HL-60 (cell line): ENCODE data around the gene GREB1.

Source experiments
- DNase-seq, 2 experiments: peaks; one replicate each; pipeline ENCODE4 v3.0.0-alpha.2; 2010 to 2020; ENCODE audit warnings: low read depth in 1 of 2, low spot score in 1 of 2
- H3K27ac ChIP-seq: fragments of 250-450 bp; sonication (Bioruptor Pico); replicated peaks from 2 replicates; pipeline ENCODE4 v1.5.1; 2020; ENCODE audit warnings: mild to moderate bottlenecking, moderate library complexity
- H3K27me3 ChIP-seq: fragments of 250-450 bp; sonication (Bioruptor Pico); 2 replicates; pipeline ENCODE4 v1.5.1; 2021; ENCODE audit warnings: mild to moderate bottlenecking, moderate library complexity; ENCODE audit not compliant: insufficient read depth, poor library complexity, severe bottlenecking
- H3K4me3 ChIP-seq: replicated peaks from 2 replicates; pipeline ENCODE4 v1.5.1; 2011; ENCODE audit warnings: mild to moderate bottlenecking, control low read depth, low read length; ENCODE audit not compliant: insufficient read depth
- CTCF ChIP-seq: IDR thresholded peaks from one replicate; pipeline ENCODE4 v1.5.1; 2011; ENCODE audit warnings: low read length, control low read depth, inconsistent platforms; ENCODE audit not compliant: insufficient read depth
- GABPA ChIP-seq: IDR thresholded peaks from 2 replicates; pipeline ENCODE4 v1.6.1; 2012; ENCODE audit warnings: low read depth
- POLR2AphosphoS5 ChIP-seq: IDR thresholded peaks from 2 replicates; pipeline ENCODE4 v1.6.1; 2012; ENCODE audit warnings: low read depth
- REST ChIP-seq: IDR thresholded peaks from 2 replicates; pipeline ENCODE4 v1.6.1; 2012; ENCODE audit warnings: low read depth; ENCODE audit not compliant: insufficient replicate concordance
- SPI1 ChIP-seq: IDR thresholded peaks from 2 replicates; pipeline ENCODE4 v1.6.1; 2012; ENCODE audit warnings: low read depth, mild to moderate bottlenecking, borderline replicate concordance

The GREB1 gene

GRCh38 chr2:11499081-11499743 lies 34.6 kb upstream of the GREB1 start:
- no peak overlapping the region for H3K27ac ChIP-seq
- no peak overlapping the region for H3K4me3 ChIP-seq
- H3K27me3 ChIP-seq = peaks cover 2% of the 10 kb centered on the region
- no peak for TF ChIP-seq SPI1
- no peak for TF ChIP-seq POLR2AphosphoS5
- TF ChIP-seq GABPA = no peak
- no peak for TF ChIP-seq REST
- TF ChIP-seq CTCF = no peak
- DNase-seq = no peak

GRCh38 chr2:11500702-11501303 lies 33.0 kb upstream of the GREB1 start:
- no peak for DNase-seq
- TF ChIP-seq REST (no peak), CTCF (no peak), POLR2AphosphoS5 (no peak), SPI1 (no peak), GABPA (no peak)
- Histone ChIP-seq H3K4me3 (no peak overlapping the region), H3K27me3 (no peaks in the 10 kb centered on the region), H3K27ac (no peak overlapping the region)

DNA sequence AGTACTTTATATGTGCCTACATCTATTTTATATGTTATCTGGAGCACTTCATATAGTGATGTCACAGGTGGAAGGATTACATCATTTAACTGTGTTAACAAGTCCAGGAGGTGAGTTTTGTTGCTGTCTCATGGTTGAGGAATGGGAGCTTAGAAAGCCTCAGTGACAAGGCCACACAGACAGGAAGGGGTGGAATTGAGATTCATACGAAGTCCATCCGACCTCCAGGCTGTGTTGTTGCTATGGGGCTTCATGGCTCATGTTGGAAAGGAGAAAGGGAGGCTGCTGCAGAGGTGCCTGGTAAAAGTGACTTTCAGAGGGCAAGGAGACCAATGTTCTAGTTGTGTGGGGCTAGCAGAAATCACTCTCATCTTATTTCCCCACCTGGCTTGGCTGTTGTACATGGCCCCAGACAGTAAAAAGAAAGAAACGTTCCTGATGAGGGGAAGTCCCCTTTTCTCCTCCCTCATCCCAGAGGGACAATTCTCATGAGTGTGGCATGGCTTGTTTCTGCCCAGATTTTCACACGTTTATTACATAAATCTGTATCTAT lies 31.0 kb upstream of the GREB1 start:
- H3K27me3 ChIP-seq = no peaks in the 10 kb centered on the region

More for the DNA sequence above, 31.0 kb upstream of the GREB1 start:
- TF ChIP-seq POLR2AphosphoS5 (no peak), GABPA (no peak), REST (no peak), CTCF (no peak), SPI1 (no peak)
- Histone ChIP-seq H3K4me3 (no peak overlapping the region), H3K27ac (no peak overlapping the region)
- DNase-seq = no peak
